SJSA1 (cell line): ENCODE results near the gene CLEC4C. TPM values are rescaled to one million over a fixed set of nuclear protein-coding genes. Genes with fewer than 3 reads are reported as not detected.
"Not testable (repeated sequence)": the region's sequence is repeated elsewhere in the genome, so short reads cannot be mapped to it uniquely, and the experiment has no call there.

Experiments used
- DNase-seq, 2 experiments: peaks; one replicate each; pipeline ENCODE4 v3.0.0-alpha.2; 2015 to 2020; ENCODE audit warnings: low spot score in 2 of 2, low read depth in 1 of 2
- H3K27ac ChIP-seq: fragments of 250-450 bp; sonication (Bioruptor Pico); 2 replicates; pipeline ENCODE4 v1.5.1; 2020; ENCODE audit warnings: mild to moderate bottlenecking, moderate library complexity
- H3K27me3 ChIP-seq: fragments of 250-450 bp; sonication (Bioruptor Pico); replicated peaks from 2 replicates; pipeline ENCODE4 v1.5.1; 2020; ENCODE audit warnings: mild to moderate bottlenecking, moderate library complexity
- H3K36me3 ChIP-seq: fragments of 250-450 bp; sonication (Bioruptor Pico); 2 replicates; pipeline ENCODE4 v1.5.1; 2020; ENCODE audit warnings: mild to moderate bottlenecking
- H3K4me1 ChIP-seq: fragments of 250-450 bp; sonication (Bioruptor Pico); replicated peaks from 2 replicates; pipeline ENCODE4 v1.6.1; 2021; ENCODE audit warnings: mild to moderate bottlenecking
- H3K4me3 ChIP-seq: fragments of 250-450 bp; sonication (Bioruptor Pico); 2 replicates; pipeline ENCODE4 v1.5.1; 2020; ENCODE audit warnings: mild to moderate bottlenecking
- H3K9me3 ChIP-seq: fragments of 250-450 bp; sonication (Bioruptor Pico); replicated peaks from 2 replicates; pipeline ENCODE4 v1.5.1; 2020; ENCODE audit warnings: mild to moderate bottlenecking
- total RNA-seq: library from RNA; depleted of rRNA; stranded (reverse); fragments of >200 nt; shearing (Covaris generic); gene quantifications from 2 replicates; pipeline ENCODE4 v1.2.3, GENCODE V29; 2014; rRNA removed

The CLEC4C gene
- not detected in 2 replicates for total RNA-seq

GRCh38 chr12:7747246-7747645 is at the start of gene CLEC4C:
TSS of gene CLEC4C (minus strand) at chr12:7747375. CDS start at chr12:7747348, 27 bp downstream.
- H3K9me3 ChIP-seq: no peaks in the 10 kb centered on the region
- no peaks in the 10 kb centered on the region for H3K4me1 ChIP-seq
- H3K27me3 ChIP-seq: no peaks in the 10 kb centered on the region
- no peak within 1 kb of the TSS for H3K27ac ChIP-seq
- H3K36me3 ChIP-seq: no peaks in the 10 kb centered on the region
- no peak within 1 kb of the TSS for H3K4me3 ChIP-seq
- DNase-seq: no peak

GRCh38 chr12:7793211-7793610 is 46.0 kb upstream of the CLEC4C start:
- Histone ChIP-seq H3K9me3 (no peaks in the 10 kb centered on the region), H3K36me3 (no peaks in the 10 kb centered on the region), H3K27ac (no peak overlapping the region), H3K4me3 (no peak overlapping the region), H3K27me3 (0 out of 2 replicates have a peak, but pooled peaks cover 3% of the 10 kb centered on the region), H3K4me1 (no peaks in the 10 kb centered on the region)
- DNase-seq: no peak

GRCh38 chr12:7788884-7789528 is 41.8 kb upstream of the CLEC4C start, which contains the start of gene NANOG:
TSS of gene NANOG (plus strand) at chr12:7789402. CDS start at chr12:7789615, 213 bp downstream.
- H3K36me3 ChIP-seq, DNase-seq, H3K4me3 ChIP-seq, H3K27ac ChIP-seq, H3K9me3 ChIP-seq, H3K27me3 ChIP-seq, H3K4me1 ChIP-seq: not testable (repeated sequence)

GRCh38 chr12:7788294-7788660 is 41.1 kb upstream of the CLEC4C start:
- no peaks in the 10 kb centered on the region for H3K4me1 ChIP-seq
- no peaks in the 10 kb centered on the region for H3K36me3 ChIP-seq
- H3K4me3 ChIP-seq: no peak overlapping the region
- DNase-seq: no peak
- no peaks in the 10 kb centered on the region for H3K27me3 ChIP-seq
- no peak overlapping the region for H3K27ac ChIP-seq
- no peaks in the 10 kb centered on the region for H3K9me3 ChIP-seq

DNA sequence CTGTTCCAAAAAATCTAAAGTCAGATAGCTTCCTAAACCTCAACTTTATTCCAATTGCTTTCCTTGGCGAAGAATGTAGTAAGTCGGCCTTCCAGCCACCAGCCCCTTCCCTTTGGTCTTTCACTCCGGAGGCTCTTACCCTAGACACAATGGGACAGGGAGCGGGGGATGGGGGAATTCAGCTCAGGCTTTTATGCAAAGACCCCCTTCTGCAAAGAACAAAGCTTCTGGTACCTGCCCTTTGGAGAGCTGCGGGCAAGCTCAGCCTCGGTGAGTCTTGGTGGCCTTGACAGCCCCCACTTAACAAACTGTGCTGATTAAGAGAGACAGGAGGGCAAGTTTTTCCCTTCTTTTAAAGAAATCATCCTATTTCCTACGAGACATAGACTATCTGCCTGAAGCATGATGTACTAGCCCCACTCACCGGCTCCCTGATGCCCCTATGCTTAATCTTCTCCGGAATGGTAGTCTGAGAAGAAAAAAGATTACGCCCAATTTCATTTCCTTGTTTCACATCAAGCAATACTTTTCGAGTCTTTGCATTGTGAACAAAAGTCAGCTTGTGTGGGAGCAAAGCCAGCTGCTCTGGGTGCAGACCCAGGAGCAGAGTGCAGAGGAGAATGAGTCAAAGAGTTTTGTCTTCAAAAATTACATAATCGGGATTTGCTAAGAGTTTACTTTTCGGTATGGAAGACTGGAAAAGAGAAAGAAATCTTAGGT is 40.6 kb upstream of the CLEC4C start:
- H3K36me3 ChIP-seq: no peaks in the 10 kb centered on the region
- no peak for DNase-seq

DNA sequence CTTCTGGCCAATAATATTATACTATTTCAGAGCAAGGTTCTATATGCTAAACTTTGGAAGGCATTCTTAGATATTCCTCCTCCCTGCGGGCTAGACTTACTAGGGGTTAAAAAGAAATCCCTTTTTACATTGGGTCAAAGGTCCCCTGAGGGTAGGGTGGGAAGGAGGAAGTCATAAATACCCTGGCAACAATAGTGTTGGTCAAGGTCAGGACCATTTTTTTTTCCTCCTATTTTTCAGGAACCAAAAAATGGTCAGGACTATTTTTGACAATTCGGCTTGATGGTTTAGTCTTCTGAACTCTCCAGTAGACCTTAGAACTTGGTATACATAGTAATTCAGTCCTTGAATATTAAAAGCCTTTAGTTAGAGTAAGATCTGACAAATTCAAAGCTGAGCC is 37.5 kb upstream of the CLEC4C start:
- Histone ChIP-seq H3K36me3 (no peaks in the 10 kb centered on the region), H3K27ac (no peak overlapping the region), H3K27me3 (no peaks in the 10 kb centered on the region), H3K4me1 (no peaks in the 10 kb centered on the region), H3K9me3 (no peaks in the 10 kb centered on the region), H3K4me3 (no peak overlapping the region)
- DNase-seq: no peak

More for the DNA sequence above, 40.6 kb upstream of the CLEC4C start:
- Histone ChIP-seq H3K4me1 (no peaks in the 10 kb centered on the region), H3K27me3 (no peaks in the 10 kb centered on the region), H3K27ac (no peak overlapping the region), H3K9me3 (no peaks in the 10 kb centered on the region), H3K4me3 (no peak overlapping the region)

DNA sequence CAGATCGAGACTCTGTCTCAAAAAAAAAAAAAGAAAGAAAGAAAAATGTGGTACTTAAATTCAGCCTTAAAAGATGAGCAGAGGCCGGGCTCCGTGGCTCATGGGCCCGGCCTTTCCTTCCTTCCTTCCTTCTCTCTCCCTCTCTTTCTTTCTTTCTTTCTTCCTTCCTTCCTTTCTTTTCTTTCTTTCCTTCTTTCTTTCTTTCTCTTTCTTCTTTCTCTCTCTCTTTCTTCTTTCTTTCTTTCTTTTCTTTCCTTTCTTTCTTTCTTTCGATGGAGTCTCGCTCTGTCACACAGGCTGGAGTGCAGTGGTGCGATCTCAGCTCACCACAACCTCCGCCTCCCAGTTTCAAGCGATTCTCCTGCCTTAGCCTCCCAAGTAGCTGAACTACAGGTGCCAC is 36.3 kb upstream of the CLEC4C start:
- not testable (repeated sequence) for H3K4me1 ChIP-seq, H3K9me3 ChIP-seq, H3K27me3 ChIP-seq, DNase-seq, H3K36me3 ChIP-seq, H3K27ac ChIP-seq, H3K4me3 ChIP-seq

DNA sequence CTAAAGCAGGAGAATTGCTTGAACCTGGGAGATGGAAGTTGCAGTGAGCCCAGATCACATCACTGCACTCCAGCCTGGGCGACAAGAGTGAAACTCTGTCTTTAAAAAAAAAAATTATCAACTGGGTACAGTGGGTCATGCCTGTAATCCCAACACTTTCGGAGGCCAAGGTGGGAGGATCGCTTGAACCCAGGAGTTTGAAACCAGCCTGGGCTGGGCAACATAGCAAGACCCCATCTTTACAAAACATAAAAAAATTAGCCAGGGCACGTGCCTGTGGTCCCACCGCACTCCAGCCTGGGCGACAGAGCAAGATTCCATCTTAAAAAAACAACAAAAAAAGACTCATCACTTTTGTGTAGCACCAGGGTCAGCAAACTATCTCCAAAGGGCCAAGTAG is 34.9 kb upstream of the CLEC4C start:
- Histone ChIP-seq H3K9me3 (no peaks in the 10 kb centered on the region), H3K27ac (no peak overlapping the region), H3K4me3 (no peak overlapping the region), H3K27me3 (no peaks in the 10 kb centered on the region), H3K4me1 (no peaks in the 10 kb centered on the region), H3K36me3 (no peaks in the 10 kb centered on the region)
- no peak for DNase-seq

- H3K27me3 ChIP-seq: no peaks in the 10 kb centered on the region
- no peaks in the 10 kb centered on the region for H3K9me3 ChIP-seq
- H3K4me3 ChIP-seq: no peak overlapping the region
- H3K4me1 ChIP-seq: no peaks in the 10 kb centered on the region
- DNase-seq: no peak
- no peak overlapping the region for H3K27ac ChIP-seq
- no peaks in the 10 kb centered on the region for H3K36me3 ChIP-seq
Observed at GRCh38 chr12:7781274-7781673, 34.1 kb upstream of the CLEC4C start.

- no peaks in the 10 kb centered on the region for H3K27me3 ChIP-seq
- H3K36me3 ChIP-seq: no peaks in the 10 kb centered on the region
- H3K4me1 ChIP-seq: no peaks in the 10 kb centered on the region
- H3K9me3 ChIP-seq: no peaks in the 10 kb centered on the region
- H3K4me3 ChIP-seq: no peak overlapping the region
- no peak overlapping the region for H3K27ac ChIP-seq
- no peak for DNase-seq
Observed at GRCh38 chr12:7769999-7770398, 22.8 kb upstream of the CLEC4C start.

GRCh38 chr12:7758766-7759140 is 11.6 kb upstream of the CLEC4C start:
- Histone ChIP-seq H3K4me3 (no peak overlapping the region), H3K4me1 (no peaks in the 10 kb centered on the region), H3K27me3 (no peaks in the 10 kb centered on the region), H3K36me3 (no peaks in the 10 kb centered on the region), H3K9me3 (peaks cover 2% of the 10 kb centered on the region), H3K27ac (no peak overlapping the region)
- no peak for DNase-seq

- Histone ChIP-seq H3K36me3 (no peaks in the 10 kb centered on the region), H3K4me1 (no peaks in the 10 kb centered on the region), H3K27me3 (no peaks in the 10 kb centered on the region), H3K9me3 (no peaks in the 10 kb centered on the region), H3K27ac (no peak overlapping the region), H3K4me3 (no peak overlapping the region)
- DNase-seq: no peak
Observed at GRCh38 chr12:7756993-7757392, 9.8 kb upstream of the CLEC4C start.

DNA sequence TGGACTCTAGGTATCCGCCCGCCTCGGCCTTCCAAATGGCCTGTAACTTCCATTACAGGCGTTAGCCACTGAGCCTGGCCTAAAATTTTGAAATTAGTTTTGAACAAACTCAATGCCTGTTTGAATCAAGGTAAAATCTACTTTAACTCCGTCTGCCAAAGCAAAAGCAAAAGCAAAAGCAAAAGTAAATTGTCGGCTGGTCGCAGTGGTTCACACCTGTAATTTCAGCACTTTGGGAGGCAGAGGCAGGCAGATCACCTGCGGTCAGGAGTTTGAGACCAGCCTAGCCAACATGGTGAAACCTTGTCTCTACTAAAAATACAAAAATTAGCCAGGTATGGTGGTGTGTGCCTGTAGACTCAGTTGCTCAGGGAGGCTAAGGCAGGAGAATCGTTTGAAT is 8.5 kb upstream of the CLEC4C start:
- H3K4me3 ChIP-seq, DNase-seq, H3K9me3 ChIP-seq, H3K4me1 ChIP-seq, H3K27ac ChIP-seq, H3K36me3 ChIP-seq, H3K27me3 ChIP-seq: not testable (repeated sequence)

GRCh38 chr12:7751941-7752922 is 5.1 kb upstream of the CLEC4C start:
- H3K4me1 ChIP-seq, H3K27ac ChIP-seq, H3K36me3 ChIP-seq, H3K27me3 ChIP-seq, DNase-seq, H3K9me3 ChIP-seq, H3K4me3 ChIP-seq: not testable (repeated sequence)
